GM21529 (cell line): ENCODE results near the gene ANTKMT.
A peak's percentile ranks its signal among the peaks of the same experiment; 100 is the strongest.

Source experiments
- ATAC-seq: cut with Tn5 transposase; IDR thresholded peaks from one replicate; pipeline ENCODE4 v1.9.1; 2021; ENCODE audit not compliant: unreplicated experiment

ANTKMT gene, protein sequence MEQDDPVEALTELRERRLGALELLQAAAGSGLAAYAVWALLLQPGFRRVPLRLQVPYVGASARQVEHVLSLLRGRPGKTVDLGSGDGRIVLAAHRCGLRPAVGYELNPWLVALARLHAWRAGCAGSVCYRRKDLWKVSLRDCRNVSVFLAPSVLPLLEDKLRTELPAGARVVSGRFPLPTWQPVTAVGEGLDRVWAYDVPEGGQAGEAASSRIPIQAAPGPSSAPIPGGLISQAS

DNA sequence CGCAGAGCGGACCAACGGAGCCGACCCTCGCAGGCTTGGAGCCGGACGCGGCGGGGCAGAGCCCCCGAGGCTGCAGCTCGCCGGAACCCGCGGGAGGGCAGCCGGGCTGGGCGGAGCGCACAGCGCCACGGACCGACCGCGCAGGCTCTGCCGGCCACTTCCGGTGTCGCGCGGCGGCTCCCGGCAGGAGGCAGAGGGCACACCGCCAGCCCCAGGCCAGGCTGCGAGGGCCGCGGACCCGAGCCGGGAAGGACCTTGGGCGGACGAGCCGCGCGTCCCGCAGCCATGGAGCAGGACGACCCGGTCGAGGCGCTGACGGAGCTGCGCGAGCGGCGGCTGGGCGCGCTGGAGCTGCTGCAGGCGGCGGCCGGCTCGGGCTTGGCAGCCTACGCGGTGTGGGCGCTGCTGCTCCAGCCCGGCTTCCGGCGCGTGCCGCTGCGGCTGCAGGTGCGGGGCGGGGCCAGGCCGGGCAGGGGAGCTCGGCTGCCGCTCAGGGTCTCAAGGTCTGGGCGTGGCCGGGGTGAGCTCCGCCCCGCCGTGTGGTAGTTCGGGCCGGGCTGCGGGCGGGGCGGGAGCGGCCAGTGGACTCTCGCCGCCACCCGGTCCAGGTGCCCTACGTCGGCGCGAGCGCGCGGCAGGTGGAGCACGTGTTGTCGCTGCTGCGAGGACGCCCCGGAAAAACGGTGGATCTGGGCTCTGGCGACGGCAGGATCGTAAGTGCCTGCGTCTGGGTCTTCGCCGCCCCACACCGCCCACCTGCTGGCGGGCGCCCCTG lies at the start of gene ANTKMT:
Gene ANTKMT, plus strand, starts transcription at position 157 of the 775 bp plus-strand sequence. Its CDS starts 129 bp downstream, at position 286.
- peak; percentile 65 for ATAC-seq

DNA sequence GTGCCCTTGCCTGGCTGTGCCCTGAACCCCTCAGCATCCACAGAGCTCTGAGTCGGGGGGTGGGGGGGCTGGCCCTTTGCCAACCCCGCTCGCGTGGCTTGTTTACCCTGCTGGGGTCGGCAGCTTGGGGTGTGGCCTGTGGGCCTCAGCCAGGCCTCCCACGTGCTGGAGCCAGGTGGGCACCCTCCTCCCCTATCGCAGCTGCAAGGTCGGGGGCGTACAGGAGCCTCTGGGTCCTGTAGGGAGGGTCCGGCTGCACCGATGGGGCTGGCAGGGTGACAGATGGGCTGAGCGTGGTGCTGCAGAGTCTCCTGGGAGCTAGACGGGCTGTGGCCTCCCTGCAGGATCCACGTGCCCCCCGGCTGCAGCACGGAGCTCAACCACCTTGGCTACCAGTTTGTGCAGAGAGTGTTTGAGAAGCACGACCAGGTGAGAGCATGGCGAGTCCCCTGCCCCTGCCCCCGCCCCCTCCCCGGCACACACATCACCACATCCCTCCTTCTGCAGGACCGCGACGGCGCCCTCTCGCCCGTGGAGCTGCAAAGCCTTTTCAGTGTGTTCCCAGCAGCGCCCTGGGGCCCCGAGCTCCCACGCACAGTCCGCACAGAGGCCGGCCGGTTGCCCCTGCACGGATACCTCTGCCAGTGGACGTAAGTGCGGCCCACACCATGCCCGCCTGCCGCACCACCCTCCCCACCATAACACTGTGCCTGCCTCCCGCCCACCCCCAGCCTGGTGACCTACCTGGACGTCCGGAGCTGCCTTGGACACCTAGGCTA lies 49.4 kb upstream of the ANTKMT start:
- no peak for ATAC-seq

DNA sequence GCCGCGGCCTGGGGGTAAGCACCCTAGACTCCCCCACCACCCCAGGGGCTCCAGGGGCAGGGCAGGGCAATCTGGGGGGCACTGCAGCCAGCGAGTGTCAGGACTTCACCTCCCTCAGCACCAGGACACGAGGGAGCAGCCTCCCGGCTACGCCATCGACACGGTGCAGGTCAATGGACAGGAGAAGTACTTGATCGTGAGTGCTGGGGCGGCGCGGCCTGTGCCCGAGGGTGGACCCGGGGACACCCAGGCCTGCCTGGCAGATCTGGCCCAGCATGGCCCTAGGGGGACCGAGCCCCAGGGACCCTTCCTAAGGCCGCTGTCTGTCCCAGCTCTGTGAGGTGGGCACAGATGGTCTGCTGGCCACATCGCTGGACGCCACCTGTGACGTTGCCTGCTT lies 48.6 kb upstream of the ANTKMT start:
- no peak for ATAC-seq

DNA sequence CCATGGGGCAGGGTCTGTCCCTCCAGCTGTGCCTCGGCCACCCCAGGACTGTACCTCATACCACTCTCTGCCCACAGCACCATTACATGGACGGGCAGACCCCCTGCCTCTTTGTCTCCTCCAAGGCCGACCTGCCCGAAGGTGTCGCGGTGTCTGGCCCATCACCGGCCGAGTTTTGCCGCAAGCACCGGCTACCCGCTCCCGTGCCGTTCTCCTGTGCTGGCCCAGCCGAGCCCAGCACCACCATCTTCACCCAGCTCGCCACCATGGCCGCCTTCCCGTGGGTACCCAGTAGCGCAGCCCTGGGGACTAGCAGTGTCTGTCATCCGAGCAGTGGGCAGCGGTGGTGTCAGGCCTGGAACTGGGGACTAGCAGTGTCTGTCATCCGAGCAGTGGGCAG lies 48.1 kb upstream of the ANTKMT start:
- ATAC-seq = no peak

DNA sequence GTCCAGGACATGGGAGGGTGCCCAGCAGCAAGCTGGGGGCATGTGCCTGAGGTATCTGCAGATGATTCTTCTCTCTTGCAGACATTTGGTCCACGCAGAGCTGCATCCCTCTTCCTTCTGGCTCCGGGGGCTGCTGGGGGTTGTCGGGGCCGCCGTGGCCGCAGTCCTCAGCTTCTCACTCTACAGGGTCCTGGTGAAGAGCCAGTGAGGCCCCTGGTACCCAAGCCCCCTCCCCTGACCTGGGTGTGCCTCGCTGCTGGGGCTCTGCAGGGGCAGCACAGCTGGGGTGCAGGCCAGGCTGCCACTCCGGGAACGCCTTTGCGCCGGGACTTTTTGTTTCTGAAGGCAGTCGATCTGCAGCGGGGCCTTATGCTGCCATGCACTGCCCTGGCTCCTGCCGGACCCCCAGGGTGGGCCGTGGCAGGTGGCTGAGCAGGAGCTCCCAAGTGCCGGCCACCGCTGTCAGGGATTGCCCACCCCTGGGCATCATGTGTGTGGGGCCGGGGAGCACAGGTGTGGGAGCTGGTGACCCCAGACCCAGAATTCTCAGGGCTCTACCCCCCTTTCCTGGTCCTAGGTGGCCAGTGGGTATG lies 47.5 kb upstream of the ANTKMT start:
- no peak for ATAC-seq

DNA sequence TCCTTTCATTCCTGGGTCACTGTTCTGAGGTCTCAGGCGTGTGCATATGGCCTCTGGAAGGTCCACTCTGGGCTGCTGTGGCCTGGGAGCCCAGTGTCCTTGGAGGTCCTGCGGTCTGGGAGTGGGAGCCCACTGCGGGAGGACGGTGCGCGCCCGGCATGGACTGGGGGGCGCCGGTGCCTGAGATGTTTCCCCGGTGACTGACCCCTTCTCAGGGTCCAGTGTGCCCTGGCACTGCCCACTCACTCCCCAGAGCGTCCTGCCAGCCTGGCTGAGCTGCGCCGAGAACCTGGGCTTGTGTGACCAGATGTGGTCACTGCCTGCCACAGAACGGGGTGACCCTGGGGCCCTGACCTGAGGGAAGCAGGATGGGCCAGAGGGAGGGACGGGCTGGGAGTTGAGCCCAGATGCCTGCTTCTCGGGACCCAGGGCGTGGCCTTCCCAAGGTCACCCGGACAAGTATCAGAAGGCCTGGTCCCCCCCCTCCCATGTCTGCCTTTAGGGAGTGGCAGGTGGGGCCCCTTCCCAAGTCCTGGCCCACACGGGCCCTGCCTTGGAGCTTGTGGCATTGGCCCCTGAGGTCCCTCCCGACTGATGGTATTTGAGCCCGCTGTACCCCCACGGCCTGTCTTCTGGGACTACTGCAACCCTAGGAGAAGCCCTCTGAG lies 46.6 kb upstream of the ANTKMT start:
- ATAC-seq = no peak

DNA sequence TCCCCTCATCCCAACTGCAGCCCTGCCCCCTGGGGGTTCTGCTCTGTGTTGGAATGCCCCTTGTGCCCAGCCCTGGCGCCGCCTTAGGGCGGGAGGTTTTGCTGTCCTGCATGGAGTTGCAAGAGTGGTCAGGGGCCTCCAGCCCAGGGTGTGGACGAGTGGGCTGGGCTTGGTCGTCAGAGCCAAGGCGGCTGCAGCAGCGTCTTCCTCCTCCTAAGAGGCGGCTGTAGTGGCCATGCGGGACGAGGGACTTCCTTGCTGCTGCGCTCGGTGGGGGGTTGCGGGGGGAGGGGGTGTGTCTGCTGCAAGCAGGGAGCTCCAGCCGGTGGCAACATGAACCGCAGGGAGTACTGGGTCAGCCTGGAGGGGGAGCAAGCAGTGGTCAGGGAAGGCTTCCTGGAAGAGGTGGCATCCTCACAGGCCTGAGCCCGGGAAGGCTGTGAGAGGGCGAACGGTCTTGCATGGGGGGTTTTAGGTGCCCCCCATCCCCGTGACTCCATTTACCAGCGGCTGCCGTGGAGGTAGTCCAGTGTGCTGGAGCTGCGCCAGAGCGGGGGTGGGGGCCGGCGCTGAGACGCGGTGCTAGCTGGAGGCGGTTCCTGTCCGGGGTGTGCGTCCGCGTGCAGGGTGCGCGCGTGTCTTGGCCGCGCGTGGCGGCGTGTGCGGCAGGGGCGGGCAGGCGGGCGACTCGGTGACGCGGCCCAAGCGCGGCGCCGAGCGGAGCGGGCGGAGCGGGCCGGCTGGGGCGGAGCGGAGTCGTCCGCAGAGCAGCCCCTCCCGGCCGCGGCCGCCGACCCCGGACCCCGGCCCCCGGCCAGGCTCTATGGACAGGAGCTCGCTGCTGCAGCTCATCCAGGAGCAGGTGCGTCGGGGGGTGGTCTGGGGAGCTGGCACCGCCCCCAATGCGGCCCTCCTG lies 45.7 kb upstream of the ANTKMT start, which contains the start of gene RHBDL1:
Gene RHBDL1, plus strand, starts transcription at position 704 of the 916 bp plus-strand sequence. Its CDS starts 120 bp downstream, at position 824.
- ATAC-seq = no peak

DNA sequence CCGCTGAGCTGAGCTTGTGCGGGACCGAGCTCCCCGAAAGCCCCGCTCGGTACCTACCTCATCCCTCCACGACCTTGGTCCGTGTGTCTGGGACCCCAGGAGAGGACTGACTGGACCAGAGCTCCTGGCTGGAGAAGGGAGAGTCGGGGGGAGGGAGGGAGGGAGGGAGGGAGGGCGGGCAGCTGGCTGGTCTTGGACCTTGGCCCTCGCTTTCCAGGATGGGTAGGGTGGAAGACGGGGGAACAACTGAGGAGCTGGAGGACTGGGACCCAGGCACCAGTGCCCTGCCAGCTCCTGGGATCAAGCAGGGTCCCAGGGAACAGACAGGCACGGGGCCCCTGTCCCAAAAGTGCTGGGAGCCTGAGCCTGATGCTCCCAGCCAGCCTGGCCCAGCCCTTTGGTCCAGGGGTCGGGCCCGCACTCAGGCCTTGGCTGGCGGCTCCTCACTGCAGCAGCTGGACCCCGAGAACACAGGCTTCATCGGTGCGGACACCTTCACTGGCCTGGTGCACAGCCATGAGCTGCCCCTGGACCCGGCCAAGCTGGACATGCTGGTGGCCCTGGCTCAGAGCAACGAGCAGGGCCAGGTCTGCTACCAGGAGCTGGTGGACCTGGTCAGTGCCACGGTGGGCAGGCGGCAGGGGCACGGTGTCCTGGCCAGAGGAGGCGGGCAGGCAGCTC lies 44.9 kb upstream of the ANTKMT start:
- no peak for ATAC-seq

DNA sequence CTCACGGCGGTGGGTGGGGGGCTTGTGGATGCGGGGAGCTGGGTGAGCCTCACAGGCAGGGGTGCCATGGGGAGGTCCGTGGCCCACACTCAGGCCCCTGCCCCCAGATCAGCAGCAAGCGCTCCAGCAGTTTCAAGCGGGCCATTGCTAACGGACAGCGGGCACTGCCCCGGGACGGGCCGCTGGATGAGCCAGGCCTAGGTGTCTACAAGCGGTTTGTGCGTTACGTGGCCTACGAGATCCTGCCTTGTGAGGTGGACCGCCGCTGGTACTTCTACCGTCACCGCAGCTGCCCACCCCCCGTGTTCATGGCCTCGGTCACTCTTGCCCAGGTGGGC lies 44.4 kb upstream of the ANTKMT start:
- ATAC-seq = no peak

DNA sequence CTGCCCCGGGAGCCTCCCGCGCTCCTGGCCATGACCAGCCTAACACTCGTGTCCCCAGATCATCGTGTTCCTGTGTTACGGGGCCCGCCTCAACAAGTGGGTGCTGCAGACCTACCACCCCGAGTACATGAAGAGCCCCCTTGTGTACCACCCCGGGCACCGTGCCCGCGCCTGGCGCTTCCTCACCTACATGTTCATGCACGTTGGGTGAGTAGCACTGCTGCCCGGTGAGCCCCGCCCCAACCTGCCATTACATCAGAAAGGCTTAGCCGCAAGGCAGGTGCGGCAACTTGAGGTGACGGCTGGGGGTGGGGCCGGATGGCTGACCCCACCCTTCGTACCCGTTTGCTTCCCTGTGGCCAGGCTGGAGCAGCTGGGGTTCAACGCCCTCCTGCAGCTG lies 44.0 kb upstream of the ANTKMT start:
- ATAC-seq = no peak

DNA sequence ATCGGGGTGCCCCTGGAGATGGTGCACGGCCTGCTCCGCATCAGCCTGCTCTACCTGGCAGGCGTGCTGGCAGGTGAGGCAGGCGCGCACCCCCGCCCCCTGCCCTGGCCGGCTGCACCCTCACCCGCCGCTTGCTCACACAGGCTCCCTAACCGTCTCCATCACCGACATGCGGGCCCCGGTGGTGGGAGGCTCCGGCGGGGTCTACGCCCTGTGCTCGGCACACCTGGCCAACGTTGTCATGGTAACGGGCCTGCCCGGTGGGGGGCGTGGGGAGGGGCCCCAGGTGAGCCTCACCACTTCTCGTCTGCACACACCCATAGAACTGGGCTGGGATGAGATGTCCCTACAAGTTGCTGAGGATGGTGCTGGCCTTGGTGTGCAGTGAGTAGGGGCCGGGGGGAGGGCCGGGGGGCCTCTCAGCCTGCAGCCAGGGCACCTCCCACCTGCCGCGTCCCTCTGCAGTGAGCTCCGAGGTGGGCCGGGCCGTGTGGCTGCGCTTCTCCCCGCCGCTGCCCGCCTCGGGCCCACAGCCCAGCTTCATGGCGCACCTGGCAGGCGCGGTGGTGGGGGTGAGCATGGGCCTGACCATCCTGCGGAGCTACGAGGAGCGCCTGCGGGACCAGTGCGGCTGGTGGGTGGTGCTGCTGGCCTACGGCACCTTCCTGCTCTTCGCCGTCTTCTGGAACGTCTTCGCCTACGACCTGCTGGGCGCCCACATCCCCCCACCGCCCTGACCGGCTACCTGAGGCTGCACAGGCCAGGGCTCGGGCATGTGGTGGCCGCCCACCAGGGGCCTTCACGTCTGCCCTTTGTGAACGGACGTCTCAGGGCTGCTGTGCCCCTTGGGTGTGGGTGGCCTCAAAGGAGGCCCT lies 43.4 kb upstream of the ANTKMT start:
- no peak for ATAC-seq

DNA sequence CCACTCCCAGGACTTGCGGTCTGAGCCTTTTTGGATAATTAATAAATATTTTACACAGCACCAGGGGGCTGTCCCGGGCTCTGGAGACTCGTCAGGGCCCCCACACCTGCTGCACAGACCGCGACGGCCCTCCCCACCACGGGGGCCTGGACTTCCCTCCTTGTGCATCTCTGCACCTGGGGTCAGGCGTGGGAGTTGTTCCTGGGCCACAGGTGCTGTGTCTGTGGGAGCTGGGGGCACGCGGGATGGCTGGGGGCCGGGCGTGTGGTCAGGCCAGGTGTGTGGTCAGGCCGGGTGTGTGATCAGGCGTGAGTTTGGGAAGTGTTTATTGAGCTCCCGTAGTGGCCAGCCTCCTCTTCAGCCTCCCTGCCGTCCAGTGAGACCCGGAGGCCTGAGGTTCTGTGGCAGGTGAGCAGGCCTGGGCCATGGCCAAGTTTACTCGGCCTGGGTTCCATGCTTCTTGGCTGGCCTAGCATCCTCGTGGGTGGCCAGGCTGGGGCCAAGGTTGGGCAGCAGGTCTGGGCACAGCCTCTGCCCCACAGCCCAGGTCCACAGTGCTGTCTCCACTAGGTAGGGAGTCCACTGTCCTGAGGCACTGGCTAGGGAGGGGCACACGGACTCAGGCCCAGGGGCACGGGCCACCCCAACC lies 42.6 kb upstream of the ANTKMT start:
- no peak for ATAC-seq

DNA sequence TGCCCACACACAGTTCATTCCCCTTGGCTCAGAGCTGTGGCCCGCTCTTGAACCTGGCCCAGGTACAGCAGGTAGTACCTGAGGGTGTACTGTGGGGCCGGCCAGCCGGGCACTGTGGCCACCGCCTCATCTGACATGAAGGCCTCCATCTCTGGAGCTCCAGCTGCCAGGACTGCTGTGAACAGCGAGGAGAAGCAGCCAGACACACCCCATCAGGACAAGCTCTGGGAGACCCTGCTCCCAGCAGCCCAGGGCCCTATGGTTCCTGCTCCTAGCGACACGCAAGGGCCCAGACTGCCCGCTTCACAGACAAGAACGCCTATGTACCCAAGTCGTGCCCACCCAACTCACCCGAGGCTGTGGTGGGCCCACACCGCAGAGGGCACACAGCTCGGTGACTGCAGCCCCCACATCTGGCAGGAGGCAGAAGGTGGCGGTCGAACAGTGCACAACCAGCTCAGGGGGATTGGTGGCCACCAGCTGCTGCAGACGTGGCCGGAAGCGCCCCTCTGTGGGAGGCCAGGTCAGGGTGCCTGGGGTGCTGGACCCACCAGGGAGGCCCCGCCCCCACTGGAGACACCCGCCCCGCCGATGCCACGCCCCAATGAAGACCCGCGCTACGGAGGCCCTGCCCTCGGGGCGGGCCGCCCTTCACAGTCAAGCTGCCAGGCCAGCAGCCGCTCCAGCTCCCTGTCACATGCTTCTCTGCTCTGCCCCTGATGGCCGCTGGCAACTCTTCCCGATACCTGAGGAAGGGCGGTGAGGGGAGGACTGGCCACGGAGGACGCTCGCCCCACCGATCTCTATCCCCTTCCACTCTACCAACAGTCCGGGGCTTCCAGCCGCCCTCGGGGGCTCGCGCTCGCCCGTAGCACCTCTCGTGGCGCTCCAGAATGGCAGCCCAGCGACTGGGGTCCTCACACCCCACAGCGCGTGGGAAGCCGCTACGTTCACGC lies 41.8 kb upstream of the ANTKMT start:
- ATAC-seq = no peak

DNA sequence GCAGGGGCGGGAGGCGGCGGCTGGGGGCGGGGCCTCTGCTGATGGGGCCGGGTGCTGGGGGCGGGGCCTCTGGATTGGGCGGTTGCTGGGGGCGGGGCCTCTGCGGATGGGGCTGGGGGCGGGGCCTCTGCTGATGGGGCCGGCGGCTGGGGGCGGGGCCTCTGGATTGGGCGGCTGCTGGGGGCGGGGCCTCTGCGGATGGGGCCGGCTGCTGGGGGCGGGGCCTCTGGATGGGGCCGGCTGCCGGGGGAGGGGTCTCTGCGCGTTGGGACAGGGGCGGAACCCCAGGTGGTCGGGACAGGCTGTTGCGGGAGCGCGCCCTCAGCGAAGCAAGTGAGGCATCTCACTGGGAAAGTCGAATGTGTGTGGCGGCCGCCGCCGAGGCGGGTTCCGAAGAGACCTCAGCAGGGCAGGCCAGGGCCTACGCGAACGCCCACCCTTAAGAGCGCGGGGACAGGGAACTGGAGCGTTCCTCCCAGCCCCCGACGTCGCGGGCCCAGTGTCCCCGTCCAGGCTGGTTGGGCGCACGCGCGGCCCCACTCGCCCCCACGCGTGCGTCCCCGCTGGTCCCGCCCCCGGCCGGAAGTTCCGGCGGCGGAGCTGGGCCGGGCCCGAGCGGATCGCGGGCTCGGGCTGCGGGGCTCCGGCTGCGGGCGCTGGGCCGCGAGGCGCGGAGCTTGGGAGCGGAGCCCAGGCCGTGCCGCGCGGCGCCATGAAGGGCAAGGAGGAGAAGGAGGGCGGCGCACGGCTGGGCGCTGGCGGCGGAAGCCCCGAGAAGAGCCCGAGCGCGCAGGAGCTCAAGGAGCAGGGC lies 40.9 kb upstream of the ANTKMT start, which contains the start of gene STUB1:
Gene STUB1, plus strand, starts transcription at position 597 of the 811 bp plus-strand sequence. Its CDS starts 116 bp downstream, at position 713.
- ATAC-seq = peak; percentile 33

DNA sequence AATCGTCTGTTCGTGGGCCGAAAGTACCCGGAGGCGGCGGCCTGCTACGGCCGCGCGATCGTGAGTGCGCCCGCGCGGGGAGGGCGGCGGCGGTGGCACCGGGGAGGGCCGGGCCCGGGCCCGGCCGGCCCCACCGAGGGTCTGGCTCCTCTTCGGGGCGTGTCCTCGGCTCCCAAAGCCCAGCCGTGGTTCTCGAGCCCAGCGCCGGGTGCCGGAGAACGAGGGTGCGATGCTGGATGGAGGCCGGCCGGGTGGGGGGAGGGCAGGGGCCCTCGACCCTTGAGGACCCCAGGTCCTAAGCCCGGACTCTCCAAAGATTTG lies 40.4 kb upstream of the ANTKMT start:
- ATAC-seq = no peak
